GM21619 (cell line): ENCODE data around the gene SPDYE2B.
"Not testable (repeated sequence)": the region's sequence is repeated elsewhere in the genome, so short reads cannot be mapped to it uniquely, and the experiment has no call there.

Source experiments
- ATAC-seq: cut with Tn5 transposase; IDR thresholded peaks from one replicate; pipeline ENCODE4 v1.9.1; 2021; ENCODE audit not compliant: unreplicated experiment

Gene SPDYE2B

DNA sequence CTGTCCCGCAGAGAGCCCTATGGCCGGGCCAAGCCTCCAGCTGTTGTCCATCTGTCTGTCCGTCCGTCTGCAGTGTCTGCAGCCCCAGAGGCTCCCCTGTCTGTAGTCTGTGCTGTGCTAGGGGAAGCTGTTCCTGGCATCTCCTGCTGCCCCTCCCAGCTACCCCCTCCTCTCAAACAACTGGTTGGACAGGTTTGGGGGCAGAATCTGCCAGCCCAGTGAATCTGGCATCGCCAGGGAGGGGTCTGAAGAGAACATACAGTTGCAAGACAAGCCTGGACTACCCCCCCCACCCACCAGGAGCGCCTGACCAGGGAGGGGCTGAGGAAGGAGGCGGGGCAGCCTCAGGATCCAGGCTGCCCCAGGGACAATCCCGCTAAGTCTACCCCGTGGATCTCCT lies 7.4 kb upstream of the SPDYE2B start, which contains the start of gene UPK3BL1:
Gene UPK3BL1, minus strand, starts transcription at position 101 of the 400 bp plus-strand sequence. Its CDS starts 50 bp downstream, at position 51.
- ATAC-seq, result not testable (repeated sequence)

DNA sequence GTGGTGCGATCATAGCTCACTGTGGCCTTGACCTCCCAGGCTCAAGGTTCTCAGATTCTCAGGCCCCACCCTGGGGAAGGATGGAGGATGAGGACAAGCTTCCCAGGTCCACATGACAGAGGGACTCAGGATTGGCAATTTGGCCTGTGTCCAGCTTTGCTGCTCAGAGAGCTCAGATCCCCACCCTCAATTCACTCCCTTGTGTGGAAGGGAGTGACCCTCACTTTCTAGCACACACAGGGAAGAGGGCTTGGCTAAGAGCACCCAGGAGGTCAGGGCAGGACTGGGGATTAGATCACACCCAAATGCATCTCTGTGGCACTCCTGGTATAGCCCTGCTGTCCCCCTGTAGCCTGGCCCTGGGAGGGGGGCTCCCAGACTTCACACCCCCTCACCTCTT lies 6.7 kb upstream of the SPDYE2B start:
- ATAC-seq, result not testable (repeated sequence)

DNA sequence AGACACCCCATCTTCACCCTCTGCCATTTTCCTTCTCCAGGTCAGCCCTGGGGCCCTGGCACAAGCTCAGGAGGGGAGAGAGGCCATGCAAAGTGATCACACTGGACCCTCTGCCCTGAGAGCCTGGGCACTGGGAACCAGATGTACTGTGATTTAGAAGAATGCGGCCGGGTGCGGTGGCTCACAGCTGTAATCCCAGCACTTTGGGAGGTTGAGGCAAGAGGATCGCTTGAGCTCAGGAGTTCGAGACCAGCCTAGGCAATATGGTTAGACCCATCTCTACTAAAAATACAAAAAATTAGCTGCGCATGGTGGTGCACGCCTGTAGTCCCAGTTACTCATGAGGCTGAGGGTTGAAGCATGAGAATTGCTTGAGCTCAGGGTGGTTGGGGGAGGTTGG lies 2.3 kb upstream of the SPDYE2B start:
- not testable (repeated sequence) for ATAC-seq

DNA sequence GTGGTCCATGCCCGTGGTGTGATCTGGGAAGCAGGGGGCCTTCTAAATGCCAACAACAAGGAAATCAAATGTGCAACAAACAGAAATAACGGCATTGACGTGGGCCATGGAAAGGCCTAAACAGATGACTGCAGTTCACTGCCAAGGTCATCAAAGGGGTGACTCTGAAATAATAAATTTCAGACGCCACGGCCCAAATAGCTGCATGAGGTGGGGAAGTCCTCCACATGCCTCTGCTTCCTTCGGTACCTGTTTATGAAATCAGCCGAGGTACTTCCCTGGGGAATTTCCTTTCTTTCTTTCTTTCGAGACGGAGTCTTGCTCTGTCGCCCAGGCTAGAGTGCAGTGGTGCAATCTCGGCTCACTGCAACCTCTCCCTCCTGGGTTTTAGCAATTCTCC lies 14.6 kb downstream of the SPDYE2B start:
- ATAC-seq, result not testable (repeated sequence)

DNA sequence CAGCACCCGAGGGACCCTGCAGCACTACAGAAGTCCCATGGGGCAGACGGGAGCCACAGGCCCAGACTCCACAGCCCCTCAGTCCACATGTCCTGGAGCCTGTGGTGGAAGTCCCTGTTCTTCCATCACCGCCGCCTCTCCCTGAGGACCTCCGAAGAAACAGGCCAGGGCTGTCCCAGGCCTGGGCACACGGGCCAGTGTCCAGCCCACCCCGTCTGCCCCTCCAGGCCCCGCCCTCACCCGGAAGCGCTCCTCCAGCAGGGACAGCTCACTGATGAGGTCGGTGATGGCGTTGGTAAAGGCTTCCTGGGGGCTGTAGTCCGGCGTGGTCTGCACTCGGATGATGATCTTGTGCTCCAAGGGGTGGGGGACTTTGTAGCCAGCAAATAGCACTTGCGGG lies 16.7 kb downstream of the SPDYE2B start:
- not testable (repeated sequence) for ATAC-seq

DNA sequence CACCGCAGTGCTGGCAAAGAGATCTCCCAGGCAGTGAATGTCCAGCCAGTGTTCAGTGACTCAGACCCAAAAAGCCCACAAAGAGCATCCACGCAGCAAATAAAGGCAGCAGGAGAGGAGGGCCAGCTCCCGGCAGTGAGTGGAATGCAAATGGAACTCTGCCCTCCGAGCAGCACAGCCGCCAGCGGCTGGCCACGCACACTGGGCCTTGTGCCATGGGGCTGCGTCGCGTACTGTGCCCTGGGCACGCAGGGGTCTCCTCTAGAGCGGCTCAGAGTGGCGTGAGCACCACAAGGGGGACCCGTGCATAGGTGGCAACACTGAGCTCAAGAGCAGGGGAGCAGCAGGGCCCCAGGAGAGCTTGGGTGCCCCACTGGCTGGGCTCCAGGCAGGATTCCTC lies 17.4 kb downstream of the SPDYE2B start:
- ATAC-seq, result not testable (repeated sequence)

DNA sequence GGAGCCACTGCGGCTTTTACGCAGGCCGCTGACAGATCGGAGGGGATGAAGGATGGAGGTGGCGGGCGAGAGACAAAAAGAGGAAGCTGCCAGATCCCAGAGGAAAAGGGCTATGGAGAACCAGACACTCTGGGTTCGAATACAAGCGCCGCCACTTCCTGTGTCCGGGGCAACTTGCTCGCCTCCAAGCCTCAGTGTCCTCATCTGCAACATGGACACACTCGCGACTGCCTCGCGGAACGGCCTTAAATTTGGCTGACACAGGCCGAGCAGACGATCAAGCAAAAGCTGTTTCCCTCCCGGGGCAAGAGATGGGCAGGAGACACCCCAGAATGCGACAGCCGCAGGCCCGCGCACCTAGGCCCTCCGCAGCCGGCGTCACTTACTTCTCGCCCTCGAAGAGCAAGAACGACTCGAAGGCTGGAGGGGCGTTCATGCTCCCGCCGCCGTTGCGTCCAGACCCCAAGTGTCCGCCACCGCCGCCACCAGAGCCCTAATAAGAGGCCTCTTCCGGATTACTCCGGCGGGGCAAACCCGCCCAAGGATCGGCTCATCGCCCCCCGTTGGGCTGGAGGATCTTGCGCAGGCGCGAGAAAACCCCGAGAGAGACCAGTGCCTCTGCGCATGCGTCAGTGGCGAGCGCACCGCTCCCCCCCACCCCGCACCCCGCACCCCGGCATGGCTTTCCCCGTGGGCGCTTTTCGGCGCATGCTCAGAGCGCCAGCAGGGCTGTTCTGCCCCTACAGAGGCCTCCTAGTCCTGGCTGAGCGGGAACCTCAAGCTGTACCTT lies 21.2 kb downstream of the SPDYE2B start, which contains the start of gene POLR2J2:
Gene POLR2J2, minus strand, starts transcription at position 498 of the 790 bp plus-strand sequence. Its CDS starts 62 bp downstream, at position 436.
- peak; percentile 85 for ATAC-seq

DNA sequence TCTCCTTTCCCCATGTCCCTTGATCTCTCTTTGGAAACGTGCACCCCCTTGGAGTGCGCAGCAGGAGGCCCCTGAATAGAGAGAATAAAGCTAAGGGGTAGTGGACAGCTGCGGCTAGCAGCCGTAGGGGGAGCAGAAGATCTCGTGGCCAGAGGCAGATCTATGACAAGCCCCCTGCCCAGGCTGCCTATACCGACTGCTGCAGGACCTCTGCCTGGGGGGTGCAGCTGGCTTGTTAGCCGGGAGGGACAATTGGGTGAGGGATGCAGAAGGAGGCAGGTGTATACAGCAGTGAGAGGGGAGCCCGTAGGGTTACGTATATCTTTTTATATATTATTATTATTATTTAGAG lies 21.8 kb downstream of the SPDYE2B start:
- not testable (repeated sequence) for ATAC-seq

DNA sequence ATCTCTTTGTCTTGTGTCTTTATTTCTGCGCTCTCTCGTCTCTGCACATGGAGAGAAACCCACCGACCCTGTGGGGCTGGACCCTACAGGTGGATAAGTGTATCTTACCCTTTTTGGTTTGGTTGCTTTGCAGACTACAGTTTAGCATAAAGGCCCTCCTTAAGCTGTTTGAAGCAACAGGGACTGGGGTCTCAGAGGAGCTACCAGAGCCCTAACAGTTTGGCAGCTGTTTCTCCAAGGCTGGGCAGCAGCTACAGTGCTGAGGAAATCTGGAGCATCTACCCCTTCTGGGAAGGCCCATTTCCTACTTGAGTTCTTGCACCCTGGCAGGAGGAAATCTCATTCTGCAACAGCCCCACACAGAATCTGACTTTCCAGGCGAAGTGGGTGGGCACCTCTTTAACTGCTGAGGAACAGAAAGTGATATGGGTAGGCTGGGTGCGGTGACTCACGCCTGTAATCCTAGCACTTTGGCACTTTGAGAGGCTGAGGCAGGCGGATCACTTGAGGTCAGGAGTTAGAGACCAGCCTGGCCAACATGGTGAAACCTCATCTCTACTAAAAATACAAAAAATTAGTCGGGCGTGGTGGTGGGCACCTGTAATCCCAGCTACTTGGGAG lies 23.4 kb downstream of the SPDYE2B start:
- not testable (repeated sequence) for ATAC-seq

DNA sequence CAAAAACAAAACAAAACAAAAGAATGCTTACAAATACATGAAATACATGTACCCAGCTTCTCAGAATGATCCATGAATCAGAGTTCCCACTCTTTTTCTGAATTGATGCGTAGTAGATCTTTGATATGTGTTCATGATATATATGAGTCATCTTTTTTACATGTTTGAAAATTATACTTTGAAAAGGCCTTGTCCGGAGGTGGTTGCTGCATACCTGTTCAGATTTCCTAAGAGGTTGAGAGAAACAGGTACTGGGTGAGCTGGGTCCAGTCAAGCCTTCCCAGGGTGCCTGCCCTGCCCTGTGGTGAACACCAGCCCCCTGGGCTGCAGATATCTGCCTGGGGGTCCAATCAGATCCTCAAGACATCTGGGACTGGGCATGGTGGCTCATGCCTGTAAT lies 25.4 kb downstream of the SPDYE2B start:
- not testable (repeated sequence) for ATAC-seq

DNA sequence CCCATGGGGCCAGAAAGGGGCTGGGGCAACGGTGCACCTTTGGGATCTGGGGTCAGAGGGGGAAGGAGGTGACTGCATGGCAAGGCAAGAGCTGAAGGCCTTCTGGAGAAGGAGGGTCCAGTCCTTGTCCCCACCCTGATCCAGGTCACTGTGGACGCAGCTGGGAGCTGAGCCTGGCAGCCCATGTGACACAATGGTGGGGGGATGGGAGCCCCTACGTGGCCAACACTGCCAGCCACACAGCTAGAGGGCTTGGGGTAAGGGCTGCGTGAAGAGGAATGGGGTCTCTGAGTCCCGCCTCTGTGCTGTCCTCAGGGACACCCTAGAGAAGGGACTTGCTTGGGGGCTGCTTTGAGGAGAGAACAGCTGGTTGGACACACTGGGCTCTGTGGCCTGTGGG lies 30.7 kb downstream of the SPDYE2B start:
- not testable (repeated sequence) for ATAC-seq

DNA sequence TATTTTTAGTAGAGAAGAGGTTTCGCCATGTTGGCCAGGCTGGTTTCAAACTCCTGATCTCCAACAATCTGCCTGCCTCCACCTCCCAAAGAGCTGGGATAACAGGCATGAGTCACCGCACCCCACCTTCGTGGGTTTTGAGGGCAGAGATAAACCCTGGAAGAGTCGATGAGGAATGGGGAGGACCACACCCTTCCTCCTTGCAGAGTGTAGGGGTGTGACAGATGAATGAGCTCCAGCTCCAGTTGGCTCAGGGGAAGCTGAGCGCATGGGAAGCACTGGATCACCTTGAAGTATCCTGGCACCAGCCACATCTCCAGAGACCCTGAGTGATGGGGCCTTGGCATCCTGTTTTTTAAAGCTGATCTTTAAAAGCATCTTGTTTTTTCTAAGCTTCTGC lies 32.4 kb downstream of the SPDYE2B start:
- ATAC-seq, result not testable (repeated sequence)

DNA sequence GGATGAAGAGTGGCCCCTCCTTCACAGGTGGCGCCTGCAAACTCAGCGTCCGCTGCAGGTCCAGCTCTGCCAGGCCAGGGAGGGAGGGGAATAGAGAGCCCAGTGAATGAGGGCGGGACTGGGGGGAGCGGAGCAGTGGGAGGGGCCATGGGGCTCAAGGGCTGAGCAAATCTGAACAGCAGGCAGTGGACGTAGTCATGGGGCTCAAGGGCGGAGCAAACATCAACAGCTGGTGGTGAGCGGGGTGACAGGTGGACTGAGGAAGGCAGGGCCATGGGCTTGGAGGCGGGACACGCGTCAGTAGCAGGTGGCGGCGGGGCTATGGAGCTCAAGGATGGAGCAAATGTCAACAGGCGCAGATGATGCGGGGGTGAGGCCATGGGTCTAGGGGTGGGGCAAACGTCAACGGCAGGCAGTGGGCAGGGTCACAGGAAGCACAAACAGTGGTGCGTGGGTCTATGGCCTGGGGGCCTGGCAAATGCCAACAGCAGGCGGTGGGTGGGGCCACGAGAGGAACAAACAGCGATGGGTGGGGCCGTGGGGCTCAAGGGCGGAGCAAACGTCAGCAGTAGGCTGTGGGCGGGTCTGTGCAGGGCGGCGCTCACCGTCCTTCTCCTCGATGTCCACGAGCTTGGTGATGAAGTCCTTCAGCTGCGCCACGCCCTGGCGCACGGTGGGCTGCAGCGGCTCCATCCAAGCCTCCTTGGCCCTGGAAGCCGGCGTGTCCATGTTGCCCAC lies 38.3 kb downstream of the SPDYE2B start:
- ATAC-seq, result peak; percentile 58

DNA sequence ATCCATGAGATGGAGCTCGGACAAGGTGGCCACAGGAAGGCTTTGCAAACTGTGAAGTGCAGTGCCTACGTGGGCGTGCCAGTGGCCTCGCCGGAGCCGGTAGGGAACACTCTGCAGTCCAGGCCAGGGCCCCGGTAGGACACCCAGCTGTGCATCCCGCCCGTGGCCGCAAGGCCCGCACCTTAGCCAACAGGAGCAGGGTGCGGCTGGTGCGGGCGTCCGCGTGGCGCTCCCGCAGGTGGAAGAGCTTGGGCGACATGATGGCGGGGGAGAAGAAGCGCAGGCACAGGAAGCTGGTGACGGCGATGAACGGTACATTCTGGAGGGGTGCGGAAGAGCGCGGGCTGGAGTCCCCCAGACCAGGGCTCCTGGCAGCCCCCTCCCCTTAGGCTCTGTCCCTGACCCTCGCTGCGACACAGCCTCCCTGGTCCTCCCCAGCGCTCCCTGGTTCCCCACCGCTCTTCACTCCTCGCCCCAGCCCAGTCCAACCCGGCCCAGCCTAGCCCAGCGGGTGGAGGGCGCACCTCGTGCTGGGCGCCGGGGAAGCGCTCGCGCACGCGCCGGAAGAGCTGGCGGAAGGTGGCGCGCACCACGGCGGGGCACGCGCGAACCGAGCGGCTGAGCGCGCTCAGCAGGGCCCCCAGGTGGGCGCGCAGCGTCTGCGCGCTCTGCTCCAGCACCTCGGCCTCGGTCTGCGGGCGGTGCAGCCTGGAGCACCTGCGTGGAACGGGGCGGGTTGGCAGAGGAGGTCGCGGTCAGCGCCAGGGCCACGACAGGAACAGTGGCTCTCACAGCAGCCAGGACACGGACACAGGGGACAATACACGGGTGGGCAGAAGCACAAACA lies 39.5 kb downstream of the SPDYE2B start:
- peak; percentile 72 for ATAC-seq

DNA sequence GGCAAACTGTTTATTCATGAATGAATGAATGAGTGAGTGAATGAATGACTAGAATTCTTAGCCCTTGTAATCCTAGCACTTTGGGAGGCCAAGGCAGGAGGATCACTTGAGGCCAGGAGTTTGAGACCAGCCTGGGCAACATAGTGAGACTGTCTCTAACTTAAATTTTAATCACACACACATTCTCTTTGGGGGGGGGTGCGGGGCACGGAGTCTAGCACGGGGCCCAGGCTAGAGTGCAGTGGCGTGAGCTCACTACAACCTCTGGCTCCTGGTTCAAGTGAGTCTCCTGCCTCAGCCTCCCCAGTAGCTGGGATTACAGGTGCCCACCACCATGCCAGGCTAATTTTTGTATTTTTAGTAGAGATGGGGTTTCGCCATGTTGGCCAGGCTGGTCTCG lies 40.5 kb downstream of the SPDYE2B start:
- not testable (repeated sequence) for ATAC-seq

DNA sequence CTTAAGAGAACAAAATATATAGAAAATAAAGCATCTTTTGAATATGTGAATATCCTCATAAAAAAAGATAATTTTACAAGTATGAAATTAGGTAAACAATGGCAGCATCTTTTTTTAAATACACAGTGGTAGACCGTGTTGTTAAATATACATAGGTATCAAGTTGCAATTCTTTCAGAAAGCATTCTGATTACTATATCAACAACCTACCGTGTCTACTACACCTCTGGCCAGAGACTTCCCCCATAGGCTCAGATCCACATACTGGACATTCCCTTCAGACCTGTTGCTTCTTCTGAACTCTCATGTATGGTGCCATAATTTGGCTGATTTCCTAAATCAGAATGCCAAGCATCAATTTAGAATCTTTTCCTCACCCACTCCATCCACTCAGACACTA lies 43.9 kb downstream of the SPDYE2B start:
- ATAC-seq, result not testable (repeated sequence)

DNA sequence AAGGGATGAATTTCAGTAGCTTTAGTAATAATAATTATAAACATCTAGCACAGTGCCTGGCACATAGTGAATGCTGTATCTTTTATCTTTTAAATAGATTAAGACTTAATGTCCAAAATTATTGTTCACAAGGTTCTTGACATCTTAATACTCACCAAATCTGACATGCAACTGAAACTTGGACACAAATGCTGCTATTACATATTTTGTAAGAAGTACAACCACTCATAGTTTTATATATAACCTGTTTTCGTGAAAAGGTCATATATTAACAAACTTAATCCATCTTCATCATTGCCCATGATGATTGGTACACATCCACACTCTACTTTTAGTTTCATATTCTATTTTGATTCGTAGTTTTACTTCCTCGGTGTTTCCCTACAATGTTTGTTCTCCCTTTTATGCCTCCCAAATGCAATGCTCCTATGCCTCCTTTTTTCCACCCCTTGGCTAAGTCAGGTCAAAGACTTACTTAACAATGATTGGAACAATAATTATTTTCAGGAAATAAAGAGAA lies 45.0 kb downstream of the SPDYE2B start:
- ATAC-seq, result peak; percentile 74

DNA sequence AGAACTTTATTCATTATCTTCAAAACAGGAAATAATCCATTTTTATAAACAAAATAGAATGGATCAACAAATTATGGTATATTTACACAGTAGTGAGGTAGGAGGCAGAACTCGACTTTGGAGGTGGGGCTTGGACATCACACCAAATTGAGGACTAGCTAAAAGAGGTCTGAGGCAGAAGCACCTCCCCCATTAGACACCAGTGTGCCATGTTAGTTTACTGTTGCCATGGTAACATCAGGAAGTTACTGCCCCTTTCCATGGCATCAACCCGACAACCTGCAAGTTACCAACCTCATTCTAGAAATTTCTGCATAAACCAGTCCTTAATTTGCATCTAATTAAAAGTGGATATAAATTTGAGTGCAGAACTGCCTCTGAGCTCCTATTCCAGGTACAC lies 45.9 kb downstream of the SPDYE2B start:
- ATAC-seq, result not testable (repeated sequence)

DNA sequence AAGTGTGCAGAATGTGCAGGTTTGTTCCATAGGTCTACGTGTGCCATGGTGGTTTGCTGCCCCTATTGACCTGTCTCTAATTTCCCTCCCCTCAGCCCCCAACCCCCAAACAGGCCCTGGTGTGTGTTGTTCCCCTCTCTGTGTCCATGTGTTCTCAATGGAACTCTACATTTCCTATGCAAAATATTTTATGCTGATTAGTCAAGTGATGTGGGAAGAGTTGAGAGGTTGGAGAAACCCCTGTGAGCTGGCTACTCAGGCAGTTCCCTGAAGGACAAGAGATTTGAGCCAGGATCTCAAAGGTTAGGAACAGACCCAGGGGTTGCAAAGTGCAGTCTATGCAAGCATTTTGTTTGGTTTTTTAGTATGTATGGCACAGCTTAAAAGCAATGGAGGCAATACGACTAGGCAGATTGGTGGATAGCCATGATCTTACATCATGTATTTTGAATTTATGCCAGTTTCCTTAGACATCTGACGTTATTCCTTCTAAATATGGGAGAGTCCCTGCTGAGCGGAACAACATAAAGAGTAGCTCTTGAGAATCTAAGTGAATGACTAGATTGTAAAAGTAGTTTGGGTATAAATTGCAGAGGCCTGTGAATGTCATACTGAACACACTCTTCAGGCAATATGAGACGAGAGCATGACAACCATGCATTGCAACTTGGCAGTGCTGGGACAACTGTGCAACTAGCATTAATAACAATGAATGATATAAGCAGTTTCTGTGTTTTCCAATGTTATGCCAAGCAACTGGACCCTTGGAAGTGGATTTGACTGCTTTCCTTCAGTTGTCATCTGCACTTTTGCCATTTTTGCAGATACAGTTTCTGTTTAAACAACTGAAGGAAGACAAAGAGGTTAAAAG lies 47.8 kb downstream of the SPDYE2B start:
- not testable (repeated sequence) for ATAC-seq
